ENCODE results near the gene ELFN2.
"Not testable (repeated sequence)": the region's sequence is repeated elsewhere in the genome, so short reads cannot be mapped to it uniquely, and the experiment has no call there.

ELFN2 gene, protein sequence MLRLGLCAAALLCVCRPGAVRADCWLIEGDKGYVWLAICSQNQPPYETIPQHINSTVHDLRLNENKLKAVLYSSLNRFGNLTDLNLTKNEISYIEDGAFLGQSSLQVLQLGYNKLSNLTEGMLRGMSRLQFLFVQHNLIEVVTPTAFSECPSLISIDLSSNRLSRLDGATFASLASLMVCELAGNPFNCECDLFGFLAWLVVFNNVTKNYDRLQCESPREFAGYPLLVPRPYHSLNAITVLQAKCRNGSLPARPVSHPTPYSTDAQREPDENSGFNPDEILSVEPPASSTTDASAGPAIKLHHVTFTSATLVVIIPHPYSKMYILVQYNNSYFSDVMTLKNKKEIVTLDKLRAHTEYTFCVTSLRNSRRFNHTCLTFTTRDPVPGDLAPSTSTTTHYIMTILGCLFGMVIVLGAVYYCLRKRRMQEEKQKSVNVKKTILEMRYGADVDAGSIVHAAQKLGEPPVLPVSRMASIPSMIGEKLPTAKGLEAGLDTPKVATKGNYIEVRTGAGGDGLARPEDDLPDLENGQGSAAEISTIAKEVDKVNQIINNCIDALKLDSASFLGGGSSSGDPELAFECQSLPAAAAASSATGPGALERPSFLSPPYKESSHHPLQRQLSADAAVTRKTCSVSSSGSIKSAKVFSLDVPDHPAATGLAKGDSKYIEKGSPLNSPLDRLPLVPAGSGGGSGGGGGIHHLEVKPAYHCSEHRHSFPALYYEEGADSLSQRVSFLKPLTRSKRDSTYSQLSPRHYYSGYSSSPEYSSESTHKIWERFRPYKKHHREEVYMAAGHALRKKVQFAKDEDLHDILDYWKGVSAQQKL

GRCh38 chr22:37427135-37427710 lies at the start of gene ELFN2:
ELFN2 (minus strand) TSS chr22:37427479; CDS start chr22:37375534, 51,945 bp downstream.
- DNase-seq (ENCODE audit: low spot score) = no peak

DNA sequence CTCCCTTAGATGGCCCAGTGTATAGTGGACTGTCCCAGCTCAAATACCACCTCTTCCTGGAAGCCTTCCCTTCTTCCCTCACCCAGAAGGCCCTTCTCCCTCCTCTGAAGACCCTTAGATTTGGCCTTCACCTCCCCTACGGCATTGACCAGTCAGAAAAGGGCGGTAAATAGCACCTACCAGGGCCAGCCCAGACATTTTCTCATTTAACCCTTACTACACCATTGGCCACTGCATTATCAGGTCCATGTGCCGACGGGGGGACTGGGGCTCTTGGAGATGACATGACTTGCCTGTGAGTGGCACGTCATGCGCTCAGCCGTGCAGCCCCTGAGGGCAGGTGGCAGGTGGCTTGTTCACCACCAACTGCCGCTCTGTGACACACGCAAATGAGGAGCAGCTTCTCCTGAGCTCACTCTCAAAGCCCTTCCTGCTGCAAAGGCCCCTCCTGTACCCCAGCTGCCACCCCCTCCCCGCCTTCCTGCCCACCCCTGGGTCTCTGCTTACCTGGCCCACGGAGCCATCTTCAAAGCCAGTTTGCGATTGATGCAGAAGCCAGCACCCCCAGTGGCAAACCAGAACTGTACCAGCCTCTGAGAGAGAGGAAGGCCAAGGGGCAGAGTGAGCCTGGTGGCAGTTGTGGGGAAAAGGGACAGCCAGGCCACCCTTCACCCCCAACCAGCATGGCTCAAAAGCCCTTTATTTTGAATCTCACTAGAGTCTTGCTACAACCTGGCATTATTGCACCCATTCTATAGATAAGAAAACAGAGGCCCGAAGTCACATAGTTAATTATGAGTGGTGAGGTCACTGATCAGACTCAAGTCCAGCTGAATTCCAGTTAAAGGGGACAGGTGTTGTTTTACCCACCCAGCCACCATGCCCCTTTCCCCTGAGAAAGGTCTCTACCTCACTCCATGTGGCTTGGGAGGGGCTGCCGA lies 49.4 kb upstream of the ELFN2 start:
- no peak for DNase-seq (ENCODE audit: low spot score)

- DNase-seq (ENCODE audit: low spot score) = no peak
Observed at GRCh38 chr22:37474447-37475090, 47.3 kb upstream of the ELFN2 start.

GRCh38 chr22:37473437-37473946 lies 46.2 kb upstream of the ELFN2 start:
- DNase-seq (ENCODE audit: low spot score) = no peak

- peak; percentile 41 for DNase-seq (ENCODE audit: low spot score)
Observed at GRCh38 chr22:37472418-37473006, 45.2 kb upstream of the ELFN2 start.

GRCh38 chr22:37471727-37472417 lies 44.6 kb upstream of the ELFN2 start:
- DNase-seq (ENCODE audit: low spot score) = no peak

GRCh38 chr22:37470087-37470445 lies 42.8 kb upstream of the ELFN2 start:
- DNase-seq (ENCODE audit: low spot score) = no peak

- no peak for DNase-seq (ENCODE audit: low spot score)
Observed at GRCh38 chr22:37469416-37470086, 42.3 kb upstream of the ELFN2 start.

- not testable (repeated sequence) for DNase-seq (ENCODE audit: low spot score)
Observed at GRCh38 chr22:37468201-37468695, 41.0 kb upstream of the ELFN2 start.

GRCh38 chr22:37467391-37467955 lies 40.2 kb upstream of the ELFN2 start:
- no peak for DNase-seq (ENCODE audit: low spot score)

- no peak for DNase-seq (ENCODE audit: low spot score)
Observed at GRCh38 chr22:37464181-37464580, 36.9 kb upstream of the ELFN2 start.

- DNase-seq (ENCODE audit: low spot score) = no peak
Observed at GRCh38 chr22:37462983-37463382, 35.7 kb upstream of the ELFN2 start.

DNA sequence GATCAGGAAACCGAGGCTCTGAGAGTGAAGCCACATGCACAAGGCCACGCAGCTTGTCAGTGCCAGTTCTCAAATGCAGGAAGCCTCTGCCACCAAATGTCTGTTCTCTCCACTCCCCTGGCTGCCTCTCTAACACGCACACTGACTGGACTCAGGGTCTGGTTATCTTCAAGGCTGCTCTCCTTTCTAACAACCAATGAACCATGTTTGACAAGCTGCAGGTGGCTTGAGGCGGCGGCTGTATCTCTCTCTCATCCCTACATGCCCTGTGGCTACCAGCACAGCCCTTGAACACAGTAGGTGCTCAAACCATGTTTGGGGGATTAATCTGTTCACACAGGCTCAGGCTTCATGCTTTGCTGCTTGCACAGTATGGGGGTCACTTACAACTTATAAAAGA lies 35.2 kb upstream of the ELFN2 start:
- no peak for DNase-seq (ENCODE audit: low spot score)

GRCh38 chr22:37461961-37462360 lies 34.7 kb upstream of the ELFN2 start:
- DNase-seq (ENCODE audit: low spot score) = no peak

- no peak for DNase-seq (ENCODE audit: low spot score)
Observed at GRCh38 chr22:37460684-37461083, 33.4 kb upstream of the ELFN2 start.

DNA sequence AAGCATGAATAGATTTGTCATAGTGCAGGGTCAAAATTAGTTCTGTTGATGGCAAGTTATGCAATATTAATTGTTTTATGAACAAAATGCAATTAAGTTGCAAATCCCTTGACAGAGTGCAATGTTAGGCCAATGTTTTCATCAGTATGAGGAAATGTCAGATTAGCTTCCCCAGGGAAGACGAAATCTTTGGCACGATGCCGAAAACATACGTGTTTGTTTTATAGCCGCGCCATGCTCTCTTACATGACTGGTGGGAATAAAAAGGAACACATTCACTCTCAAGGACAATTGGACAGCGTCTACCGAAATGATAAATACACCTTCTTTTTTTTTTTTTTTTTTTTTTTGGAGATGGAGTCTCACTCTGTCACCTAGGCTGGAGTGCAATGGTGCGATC lies 31.9 kb upstream of the ELFN2 start:
- DNase-seq (ENCODE audit: low spot score) = no peak

GRCh38 chr22:37457093-37457893 lies 30.0 kb upstream of the ELFN2 start:
- peak; percentile 78 for DNase-seq (ENCODE audit: low spot score)

DNA sequence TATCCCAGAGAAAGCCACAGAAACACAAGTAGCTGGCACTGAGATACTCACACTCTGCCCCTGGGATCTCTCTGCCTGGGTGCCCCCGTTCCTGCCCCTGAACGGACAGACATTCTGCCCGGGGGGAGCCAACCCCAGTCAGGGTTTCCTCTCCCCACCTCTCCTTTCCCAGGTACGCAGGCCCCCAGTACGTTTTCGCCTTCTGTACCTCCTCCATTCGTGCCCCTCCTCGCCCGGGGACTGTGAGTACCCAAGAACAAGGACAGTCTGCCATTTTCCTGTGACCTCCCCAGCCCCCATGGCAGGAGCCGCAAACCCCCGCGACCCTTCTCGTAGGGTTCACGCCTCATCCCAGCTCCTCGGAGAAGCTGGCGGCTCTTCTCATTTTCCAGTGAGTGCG lies 29.1 kb upstream of the ELFN2 start:
- no peak for DNase-seq (ENCODE audit: low spot score)

Data from CD4-positive, alpha-beta T cell treated with Interleukin-6 at 100 ng/mL for 8 hours (primary cell).